Measurements from ENCODE around the gene PRUNE2. TPM values are rescaled to one million over a fixed set of nuclear protein-coding genes. Genes with fewer than 3 reads are reported as not detected.
"Not testable (repeated sequence)": the region's sequence is repeated elsewhere in the genome, so short reads cannot be mapped to it uniquely, and the experiment has no call there.

The PRUNE2 gene
- total RNA-seq, 1 donor, result 0.31 TPM

DNA sequence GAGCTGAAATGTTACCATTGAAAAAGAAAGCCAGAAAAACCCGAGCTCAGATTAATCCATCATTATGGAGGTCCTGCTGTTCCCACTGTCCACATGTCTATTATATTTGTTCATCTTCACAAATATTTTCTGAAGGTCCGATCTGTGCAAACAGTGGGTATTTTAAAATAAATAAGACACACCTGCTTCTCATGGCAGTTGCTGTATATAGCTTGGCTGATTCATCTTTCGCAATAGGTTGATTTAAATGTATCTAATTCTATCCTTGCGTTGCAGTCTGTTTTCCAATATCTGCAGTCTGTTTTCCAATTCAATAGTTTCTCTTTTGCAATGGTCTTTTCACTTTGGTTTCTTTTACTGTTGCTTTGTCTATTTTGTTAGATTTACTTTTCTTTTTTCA is 229.1 kb downstream of the PRUNE2 start:
- no peak overlapping the region for H3K4me3 ChIP-seq (ENCODE audit: low read length)

DNA sequence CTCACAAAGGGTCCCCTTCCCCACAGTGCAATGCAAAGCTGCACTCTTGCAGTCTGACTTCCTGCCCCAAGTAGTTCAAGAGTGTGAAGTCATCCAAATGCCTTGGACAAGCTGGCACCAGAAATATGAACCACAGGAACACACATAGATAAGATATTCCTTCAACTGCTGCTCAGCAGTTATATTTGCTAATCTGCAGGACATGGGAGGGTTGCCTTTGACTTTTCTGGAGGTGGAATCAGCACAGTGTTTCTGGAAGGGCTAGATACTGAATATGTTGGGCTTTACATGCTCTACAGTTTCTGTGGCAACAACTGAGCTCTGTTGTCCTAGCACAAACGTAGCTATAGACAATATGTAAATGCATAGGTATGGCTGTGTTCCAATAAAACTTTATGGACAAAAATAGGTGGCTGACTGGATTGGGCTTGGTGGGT is 238.4 kb downstream of the PRUNE2 start:
- Histone ChIP-seq H3K4me1 (ENCODE audit: insufficient read depth, low read length) (peaks cover 10% of the 10 kb centered on the region), H3K27me3 (ENCODE audit: insufficient read depth, low read length) (no peaks in the 10 kb centered on the region), H3K9me3 (ENCODE audit: low read depth, low read length) (no peaks in the 10 kb centered on the region), H3K4me3 (ENCODE audit: low read length) (no peak overlapping the region)

More for the DNA sequence above, 229.1 kb downstream of the PRUNE2 start:
- Histone ChIP-seq H3K27me3 (ENCODE audit: insufficient read depth, low read length) (no peaks in the 10 kb centered on the region), H3K4me1 (ENCODE audit: insufficient read depth, low read length) (no peaks in the 10 kb centered on the region), H3K9me3 (ENCODE audit: low read depth, low read length) (no peaks in the 10 kb centered on the region)

DNA sequence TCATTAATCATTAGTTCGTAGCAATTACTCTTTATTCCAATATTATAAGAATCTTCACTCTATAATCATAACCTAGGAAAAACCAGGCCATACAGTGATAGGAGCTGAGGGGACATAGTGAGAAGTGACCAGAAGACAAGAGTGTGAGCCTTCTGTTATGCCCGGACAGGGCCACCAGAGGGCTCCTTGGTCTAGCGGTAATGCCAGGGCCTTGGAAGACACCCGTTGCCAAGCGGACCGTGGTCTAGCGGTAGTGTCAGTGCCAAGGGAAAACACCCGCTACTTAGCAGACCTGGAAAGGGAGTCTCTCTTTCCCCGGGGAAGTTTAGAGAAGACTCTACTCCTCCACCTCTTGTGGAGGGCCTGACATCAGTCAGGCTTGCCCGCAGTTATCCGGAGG is 239.9 kb downstream of the PRUNE2 start:
- peaks cover 12% of the 10 kb centered on the region for H3K4me1 ChIP-seq (ENCODE audit: insufficient read depth, low read length)
- H3K27me3 ChIP-seq (ENCODE audit: insufficient read depth, low read length); H3K4me3 ChIP-seq (ENCODE audit: low read length); H3K9me3 ChIP-seq (ENCODE audit: low read depth, low read length): not testable (repeated sequence)

DNA sequence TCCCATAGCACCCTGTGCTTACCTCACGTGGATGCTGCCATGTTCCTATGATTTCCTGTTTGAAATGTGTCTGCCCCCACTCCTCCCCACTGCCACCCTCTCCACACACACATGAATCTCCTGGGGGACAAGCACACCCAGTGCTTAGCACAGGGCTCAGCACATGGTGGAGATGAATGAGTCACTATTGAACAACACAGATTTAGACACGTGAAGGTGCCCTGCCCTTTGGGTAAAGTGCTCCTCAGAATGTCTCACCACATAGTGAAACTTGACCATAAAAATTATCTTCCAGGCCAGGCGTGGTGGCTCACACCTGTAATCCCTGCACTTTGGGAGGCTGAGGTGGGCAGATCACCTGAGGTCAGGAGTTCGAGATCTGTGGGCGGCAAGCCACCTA is 240.5 kb downstream of the PRUNE2 start:
- no peaks in the 10 kb centered on the region for H3K9me3 ChIP-seq (ENCODE audit: low read depth, low read length)
- no peaks in the 10 kb centered on the region for H3K27me3 ChIP-seq (ENCODE audit: insufficient read depth, low read length)
- no peak overlapping the region for H3K4me3 ChIP-seq (ENCODE audit: low read length)
- peaks cover 12% of the 10 kb centered on the region for H3K4me1 ChIP-seq (ENCODE audit: insufficient read depth, low read length)

DNA sequence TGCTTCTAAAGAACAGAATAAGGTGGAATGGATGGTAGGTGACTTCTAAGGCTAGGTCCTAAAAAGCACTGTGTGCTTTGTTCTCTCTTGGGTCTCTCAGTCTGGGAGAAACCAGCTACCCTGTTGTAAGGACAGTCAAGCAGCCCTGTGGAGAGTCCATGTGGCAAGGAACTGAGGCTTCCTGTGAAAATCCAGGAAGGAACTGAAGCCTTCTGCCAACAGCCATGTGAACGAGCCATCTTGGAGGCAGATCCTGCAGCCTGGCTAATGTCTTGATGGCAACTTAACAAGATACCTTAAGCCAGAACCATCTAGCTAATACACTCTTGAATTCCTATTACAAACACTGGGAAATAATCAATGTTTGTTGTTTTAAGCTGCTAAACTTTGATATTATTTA is 241.8 kb downstream of the PRUNE2 start:
- H3K9me3 ChIP-seq (ENCODE audit: low read depth, low read length), result no peaks in the 10 kb centered on the region
- no peaks in the 10 kb centered on the region for H3K27me3 ChIP-seq (ENCODE audit: insufficient read depth, low read length)
- H3K4me1 ChIP-seq (ENCODE audit: insufficient read depth, low read length), result peaks cover 12% of the 10 kb centered on the region
- no peak overlapping the region for H3K4me3 ChIP-seq (ENCODE audit: low read length)

DNA sequence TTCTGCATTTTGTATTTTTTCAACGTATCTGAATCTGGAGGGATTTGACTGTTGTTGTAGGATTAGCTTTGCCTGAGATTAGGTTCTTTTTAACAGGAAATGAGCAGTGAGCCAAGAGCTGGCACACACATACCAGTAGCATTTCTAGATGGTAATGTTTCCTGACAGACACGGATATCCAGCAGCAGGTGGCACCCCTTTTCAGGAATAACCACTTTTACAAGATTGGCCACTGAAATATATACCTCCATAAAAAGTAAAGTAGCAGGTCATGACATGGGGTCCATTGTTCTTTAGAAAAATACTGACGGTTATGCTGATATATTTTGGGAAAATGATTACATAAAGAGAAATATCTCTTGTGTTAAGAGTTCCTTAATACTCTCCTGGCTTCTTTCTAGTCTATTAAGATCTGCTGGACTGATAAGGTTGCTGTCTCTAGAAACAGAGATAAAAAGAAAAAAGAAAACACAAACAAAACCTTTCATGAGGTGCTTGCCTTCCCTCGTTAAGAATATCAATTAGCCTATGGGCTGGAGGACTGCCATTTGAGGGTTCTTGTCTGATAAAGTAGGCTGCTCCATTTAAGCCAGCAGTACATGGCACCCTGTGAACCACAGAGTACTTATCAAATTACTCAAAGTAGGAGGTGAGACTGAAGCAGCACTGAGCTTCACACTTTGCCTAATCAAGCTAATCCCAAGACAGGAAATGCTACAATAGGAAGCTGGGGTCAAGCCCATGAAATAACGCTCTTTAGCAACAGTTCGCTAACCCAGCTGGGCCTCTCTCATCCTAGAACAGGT is 243.2 kb downstream of the PRUNE2 start:
- no peak overlapping the region for H3K4me3 ChIP-seq (ENCODE audit: low read length)
- no peaks in the 10 kb centered on the region for H3K9me3 ChIP-seq (ENCODE audit: low read depth, low read length)
- peaks cover 20% of the 10 kb centered on the region for H3K4me1 ChIP-seq (ENCODE audit: insufficient read depth, low read length)
- H3K27me3 ChIP-seq (ENCODE audit: insufficient read depth, low read length), result no peaks in the 10 kb centered on the region

DNA sequence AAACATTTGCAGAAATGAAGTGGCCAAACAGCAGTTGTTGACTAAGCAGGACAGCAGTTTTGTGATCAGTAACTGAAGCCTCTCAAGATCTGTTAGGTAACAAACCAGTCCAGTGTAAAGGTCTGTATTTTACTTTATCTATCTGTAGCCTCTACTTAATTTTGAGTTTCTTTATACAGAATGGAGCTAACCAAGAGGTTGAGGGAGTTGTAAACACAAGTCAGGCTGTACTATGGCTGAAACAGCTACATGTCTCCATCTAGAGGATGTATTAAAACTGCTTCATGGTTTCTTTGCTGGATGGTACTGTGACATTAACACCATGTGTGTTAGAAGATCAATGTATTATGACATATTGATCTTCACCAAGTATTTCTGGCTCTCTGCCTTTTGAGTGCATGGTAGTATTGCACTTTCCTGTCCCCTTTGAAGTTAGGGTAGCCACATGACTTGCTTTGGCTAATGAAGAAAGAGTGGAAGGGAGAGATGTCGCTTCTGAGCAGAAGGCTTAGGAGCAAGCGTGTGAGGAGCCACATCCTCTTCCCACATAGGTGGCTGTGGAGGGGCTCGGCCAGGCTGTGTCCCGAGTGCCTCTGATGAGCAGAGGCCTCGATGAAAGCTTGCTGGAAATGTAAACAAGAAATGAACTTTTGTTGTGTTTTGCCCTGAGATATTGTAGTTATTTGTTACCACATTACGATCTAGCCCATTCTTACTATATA is 247.2 kb downstream of the PRUNE2 start:
- no peaks in the 10 kb centered on the region for H3K27me3 ChIP-seq (ENCODE audit: insufficient read depth, low read length)
- H3K9me3 ChIP-seq (ENCODE audit: low read depth, low read length), result no peaks in the 10 kb centered on the region
- H3K4me3 ChIP-seq (ENCODE audit: low read length), result no peak overlapping the region
- peaks cover 44% of the 10 kb centered on the region for H3K4me1 ChIP-seq (ENCODE audit: insufficient read depth, low read length)

DNA sequence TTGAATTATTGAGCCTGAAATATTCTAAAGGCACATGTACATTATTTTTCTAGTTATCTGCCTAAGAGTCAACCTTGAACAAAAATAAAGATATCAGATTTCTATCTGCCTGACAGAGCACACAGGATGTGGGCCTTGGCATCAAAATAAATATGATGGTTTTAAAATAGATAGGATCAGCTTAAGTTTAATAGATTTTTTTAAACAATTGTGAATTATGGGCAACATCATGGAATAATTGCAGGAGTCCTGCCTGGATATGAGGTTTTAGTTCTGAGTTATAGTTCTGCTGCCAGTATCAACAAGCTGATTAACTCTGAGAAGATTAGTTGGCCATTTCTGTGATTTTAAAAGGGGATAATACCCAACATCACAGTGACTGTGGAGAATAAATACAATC is 248.6 kb downstream of the PRUNE2 start:
- Histone ChIP-seq H3K4me3 (ENCODE audit: low read length) (no peak overlapping the region), H3K9me3 (ENCODE audit: low read depth, low read length) (no peaks in the 10 kb centered on the region), H3K4me1 (ENCODE audit: insufficient read depth, low read length) (peaks cover 45% of the 10 kb centered on the region), H3K27me3 (ENCODE audit: insufficient read depth, low read length) (no peaks in the 10 kb centered on the region)

DNA sequence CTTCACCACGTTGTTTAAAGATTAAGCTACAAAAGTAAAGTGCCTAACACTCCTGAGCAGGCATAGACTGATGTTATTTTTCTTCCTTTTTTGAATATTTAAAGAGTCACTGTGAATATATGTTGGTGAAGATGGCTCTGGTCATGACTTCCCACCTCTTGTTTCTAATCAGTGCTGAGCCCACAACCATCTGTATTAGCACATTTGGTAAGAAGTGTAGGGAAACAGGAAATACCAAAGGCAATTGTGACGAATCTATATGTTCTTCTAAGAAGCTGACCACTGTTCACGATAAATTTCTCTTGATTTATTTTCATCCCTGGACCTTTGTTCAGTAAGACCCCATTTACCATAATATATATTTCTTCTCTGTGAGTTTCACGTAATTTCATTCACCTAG is 249.9 kb downstream of the PRUNE2 start:
- Histone ChIP-seq H3K9me3 (ENCODE audit: low read depth, low read length) (no peaks in the 10 kb centered on the region), H3K4me3 (ENCODE audit: low read length) (no peak overlapping the region), H3K4me1 (ENCODE audit: insufficient read depth, low read length) (peaks cover 54% of the 10 kb centered on the region), H3K27me3 (ENCODE audit: insufficient read depth, low read length) (no peaks in the 10 kb centered on the region)

DNA sequence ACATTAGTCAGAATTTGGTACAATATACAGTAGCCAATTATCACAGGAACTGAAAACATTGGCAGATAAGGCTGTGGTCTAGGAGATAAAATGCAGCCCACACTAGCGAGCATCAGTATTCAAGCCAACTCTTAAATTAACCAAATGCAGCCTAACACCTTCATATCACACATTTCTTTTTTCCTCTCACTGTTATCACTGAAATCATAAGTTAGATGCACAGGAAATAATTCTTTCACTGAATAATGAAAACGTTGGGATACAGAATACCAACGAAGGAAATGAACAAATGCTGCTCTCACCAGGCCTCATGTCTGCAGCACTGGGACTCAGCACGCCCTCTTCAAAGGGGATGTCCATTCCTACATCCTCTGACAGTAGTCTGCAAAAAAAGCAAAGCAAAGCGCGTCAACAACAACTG is 250.8 kb downstream of the PRUNE2 start:
- no peaks in the 10 kb centered on the region for H3K27me3 ChIP-seq (ENCODE audit: insufficient read depth, low read length)
- H3K4me1 ChIP-seq (ENCODE audit: insufficient read depth, low read length), result peaks cover 59% of the 10 kb centered on the region
- no peak overlapping the region for H3K4me3 ChIP-seq (ENCODE audit: low read length)
- H3K9me3 ChIP-seq (ENCODE audit: low read depth, low read length), result no peaks in the 10 kb centered on the region

DNA sequence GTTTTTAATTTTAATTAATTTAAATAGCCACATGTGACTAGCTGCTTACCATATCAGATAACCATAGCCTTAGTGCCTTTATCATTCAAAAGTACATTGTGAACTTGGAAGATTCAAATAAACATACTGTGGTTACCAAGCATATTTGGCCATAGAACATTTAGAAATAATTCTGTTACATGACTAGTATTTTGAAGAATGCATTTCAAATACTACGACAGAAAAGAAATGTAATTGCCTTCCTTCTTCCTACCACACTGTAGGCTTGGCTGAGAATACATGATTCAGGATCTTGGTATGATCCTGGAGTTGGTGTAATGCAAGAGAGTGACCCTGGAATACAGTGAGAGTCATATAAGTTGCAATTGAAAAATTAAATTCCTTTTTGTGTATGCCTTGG is 251.3 kb downstream of the PRUNE2 start:
- H3K9me3 ChIP-seq (ENCODE audit: low read depth, low read length), result no peaks in the 10 kb centered on the region
- H3K4me1 ChIP-seq (ENCODE audit: insufficient read depth, low read length), result peaks cover 59% of the 10 kb centered on the region
- H3K4me3 ChIP-seq (ENCODE audit: low read length), result no peak overlapping the region
- no peaks in the 10 kb centered on the region for H3K27me3 ChIP-seq (ENCODE audit: insufficient read depth, low read length)

DNA sequence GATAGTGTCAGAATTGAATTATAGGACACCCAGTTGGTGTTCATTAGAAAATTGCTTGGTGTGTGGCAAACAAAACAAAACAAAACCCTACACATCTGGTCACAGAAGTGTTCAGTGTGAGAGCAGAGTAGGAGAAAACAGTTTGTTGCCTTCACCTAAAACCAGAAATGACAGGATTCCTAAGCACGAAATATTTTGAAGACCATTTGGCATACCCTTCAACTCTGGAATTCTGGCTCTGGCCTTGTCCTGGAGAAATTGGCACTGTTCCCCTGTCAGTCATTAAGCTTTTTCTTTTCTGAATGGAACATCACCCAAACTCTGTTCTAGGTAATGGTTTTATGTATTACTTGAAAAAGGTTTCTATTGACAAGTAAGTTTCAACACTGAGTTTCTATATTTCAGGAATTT is 251.9 kb downstream of the PRUNE2 start:
- Histone ChIP-seq H3K4me3 (ENCODE audit: low read length) (no peak overlapping the region), H3K27me3 (ENCODE audit: insufficient read depth, low read length) (no peaks in the 10 kb centered on the region), H3K9me3 (ENCODE audit: low read depth, low read length) (no peaks in the 10 kb centered on the region), H3K4me1 (ENCODE audit: insufficient read depth, low read length) (peaks cover 59% of the 10 kb centered on the region)

DNA sequence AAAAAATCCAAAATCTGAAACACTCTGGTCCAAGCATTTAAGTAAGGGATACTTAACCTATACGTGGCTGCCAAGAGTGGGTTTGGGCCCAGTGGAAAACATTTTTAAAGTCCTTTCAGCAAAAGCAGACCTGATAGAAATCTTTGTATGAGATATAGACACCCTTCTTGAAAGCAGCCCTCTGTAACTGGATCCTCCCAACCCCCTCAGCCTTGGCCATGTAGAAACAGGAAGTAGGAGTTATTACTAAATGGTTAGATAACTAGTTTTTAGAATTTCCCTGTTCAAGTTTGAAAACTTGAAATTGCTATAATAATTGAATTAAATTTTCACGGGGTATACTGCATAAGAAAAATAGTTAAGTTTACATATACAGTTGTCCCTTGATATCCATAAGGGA is 253.0 kb downstream of the PRUNE2 start:
- Histone ChIP-seq H3K4me1 (ENCODE audit: insufficient read depth, low read length) (peaks cover 53% of the 10 kb centered on the region), H3K9me3 (ENCODE audit: low read depth, low read length) (no peaks in the 10 kb centered on the region), H3K4me3 (ENCODE audit: low read length) (no peak overlapping the region), H3K27me3 (ENCODE audit: insufficient read depth, low read length) (no peaks in the 10 kb centered on the region)

DNA sequence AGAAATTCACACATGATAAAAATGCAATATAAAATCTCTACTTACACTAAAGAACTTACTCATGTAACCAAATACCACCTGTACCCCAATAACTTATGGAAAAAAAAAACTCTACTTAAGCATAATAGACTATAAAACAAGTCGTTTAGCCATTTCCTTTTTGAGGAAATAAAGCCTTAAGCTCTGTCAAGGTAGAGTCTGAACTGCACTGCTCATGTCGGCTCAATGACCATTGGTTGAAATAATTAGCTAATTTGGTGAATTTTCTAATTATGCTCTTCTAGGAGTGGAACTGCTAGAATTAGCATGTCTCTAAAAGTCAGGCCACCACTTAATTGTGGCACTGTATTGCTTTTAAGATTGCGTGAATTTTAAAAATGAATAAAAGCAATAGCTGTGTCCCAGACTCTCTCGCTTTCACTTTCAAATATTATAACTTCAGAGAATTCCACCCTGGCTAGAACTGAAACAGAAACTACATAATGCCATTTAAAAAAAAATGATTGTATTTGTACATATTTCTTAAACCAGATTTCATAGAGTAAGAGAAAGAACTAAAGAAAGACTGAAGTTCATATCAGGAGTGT is 254.7 kb downstream of the PRUNE2 start:
- no peaks in the 10 kb centered on the region for H3K27me3 ChIP-seq (ENCODE audit: insufficient read depth, low read length)
- peak overlapping the region; percentile 40 for H3K4me3 ChIP-seq (ENCODE audit: low read length)
- H3K9me3 ChIP-seq (ENCODE audit: low read depth, low read length), result no peaks in the 10 kb centered on the region
- H3K4me1 ChIP-seq (ENCODE audit: insufficient read depth, low read length), result peaks cover 45% of the 10 kb centered on the region

DNA sequence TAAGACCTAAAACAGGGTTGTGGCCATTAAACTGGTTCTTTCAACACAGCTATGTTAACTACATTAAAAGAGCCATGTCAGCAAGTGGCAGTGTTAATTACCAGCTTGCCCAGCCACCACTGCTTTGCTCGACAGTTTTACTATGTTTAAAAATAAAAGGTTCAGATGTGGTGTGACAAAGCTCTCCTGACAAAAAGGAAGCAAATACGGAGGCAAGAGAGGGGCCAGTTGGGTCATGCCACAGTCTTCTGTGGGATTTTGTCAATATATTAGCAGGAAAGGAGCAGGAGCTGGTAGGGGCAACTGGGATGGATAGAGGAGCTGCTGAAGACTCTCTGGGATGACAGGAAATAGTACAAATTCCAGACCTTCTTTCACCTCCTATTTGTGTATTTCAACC is 255.2 kb downstream of the PRUNE2 start:
- Histone ChIP-seq H3K27me3 (ENCODE audit: insufficient read depth, low read length) (no peaks in the 10 kb centered on the region), H3K9me3 (ENCODE audit: low read depth, low read length) (no peaks in the 10 kb centered on the region), H3K4me1 (ENCODE audit: insufficient read depth, low read length) (peaks cover 40% of the 10 kb centered on the region), H3K4me3 (ENCODE audit: low read length) (no peak overlapping the region)
